DND-41 (cell line): Measurements from ENCODE around the gene NMNAT2.

Experiments used
- ATAC-seq: fragments of 200-7000 bp; cut with Tn5 transposase; 3 replicates; pipeline ENCODE4 v1.9.1; 2021; ENCODE audit warnings: low read depth; ENCODE audit not compliant: insufficient read depth
- DNase-seq: peaks from one replicate; pipeline ENCODE4 v3.0.0-alpha.2; 2020
- H2AFZ ChIP-seq: 2 replicates; pipeline ENCODE4 v1.6.0; 2012; ENCODE audit warnings: low read depth, low read length
- H3K27ac ChIP-seq: 2 replicates; pipeline ENCODE4 v1.5.1; 2012; ENCODE audit warnings: low read length, inconsistent platforms
- H3K27me3 ChIP-seq: fragments of 200-600 bp; sonication (generic); 2 replicates; pipeline ENCODE4 v1.6.0; 2012; ENCODE audit warnings: low read length, mild to moderate bottlenecking, inconsistent platforms; ENCODE audit not compliant: insufficient read depth, poor library complexity
- H3K36me3 ChIP-seq: 2 replicates; pipeline ENCODE4 v1.5.1; 2012; ENCODE audit warnings: low read length, inconsistent platforms; ENCODE audit not compliant: insufficient read depth
- H3K4me1 ChIP-seq: 2 replicates; pipeline ENCODE4 v1.5.1; 2012; ENCODE audit warnings: mild to moderate bottlenecking, low read length; ENCODE audit not compliant: insufficient read depth
- H3K4me2 ChIP-seq: 2 replicates; pipeline ENCODE4 v1.6.0; 2012; ENCODE audit warnings: mild to moderate bottlenecking, moderate library complexity, low read length, inconsistent platforms; ENCODE audit not compliant: insufficient read depth
- H3K4me3 ChIP-seq, 2 experiments: fragments of 200-600 bp in 1 of 2; shearing (Covaris generic) in 1 of 2; 2 replicates each; pipeline ENCODE4 v1.5.1; 2012 to 2016; ENCODE audit warnings: inconsistent platforms in 2 of 2, low read length in 2 of 2, mild to moderate bottlenecking in 2 of 2, low read depth in 1 of 2, moderate library complexity in 1 of 2
- H3K79me2 ChIP-seq: 2 replicates; pipeline ENCODE4 v1.6.0; 2012; ENCODE audit warnings: low read length, inconsistent platforms; ENCODE audit not compliant: insufficient read depth
- H3K9ac ChIP-seq: 2 replicates; pipeline ENCODE4 v1.6.0; 2012; ENCODE audit warnings: low read depth, mild to moderate bottlenecking, inconsistent platforms, low read length, moderate library complexity
- H3K9me3 ChIP-seq: 2 replicates; pipeline ENCODE4 v1.5.1; 2012; ENCODE audit warnings: low read length, moderate library complexity, mild to moderate bottlenecking, inconsistent platforms; ENCODE audit not compliant: insufficient read depth, severe bottlenecking
- H4K20me1 ChIP-seq: 2 replicates; pipeline ENCODE4 v1.6.0; 2012; ENCODE audit warnings: low read length; ENCODE audit not compliant: insufficient read depth
- CTCF ChIP-seq: IDR thresholded peaks from 2 replicates; pipeline ENCODE4 v1.5.1; 2012; ENCODE audit warnings: borderline replicate concordance, low read length, moderate library complexity, mild to moderate bottlenecking; ENCODE audit not compliant: poor library complexity, severe bottlenecking; ENCODE audit errors: extremely low read depth
- EZH2 ChIP-seq: IDR thresholded peaks from 3 replicates; pipeline ENCODE4 v1.6.1; 2012; ENCODE audit warnings: borderline replicate concordance, low read depth, mild to moderate bottlenecking, moderate library complexity, low read length, inconsistent platforms; ENCODE audit not compliant: severe bottlenecking

Gene NMNAT2

GRCh38 chr1:183234660-183235476 lies 183.3 kb downstream of the NMNAT2 start:
- no peak overlapping the region for H3K27ac ChIP-seq
- TF ChIP-seq CTCF (peak; percentile 58), EZH2 (no peak)
- H4K20me1 ChIP-seq, result no peaks in the 10 kb centered on the region
- H3K36me3 ChIP-seq, result no peaks in the 10 kb centered on the region
- peaks cover 4% of the 10 kb centered on the region for H3K27me3 ChIP-seq
- ATAC-seq (no peak), DNase-seq (peak; percentile 10)
- no peaks in the 10 kb centered on the region for H3K9me3 ChIP-seq
- H3K4me1 ChIP-seq, result no peaks in the 10 kb centered on the region
- H3K9ac ChIP-seq, result no peak overlapping the region
- H2AFZ ChIP-seq, result no peak overlapping the region
- H3K79me2 ChIP-seq, result no peaks in the 10 kb centered on the region
- no peak overlapping the region for H3K4me3 ChIP-seq
- no peak overlapping the region for H3K4me2 ChIP-seq

- Histone ChIP-seq H4K20me1 (no peaks in the 10 kb centered on the region), H3K4me3 (no peak overlapping the region), H3K9ac (no peak overlapping the region), H2AFZ (no peak overlapping the region), H3K4me2 (no peak overlapping the region), H3K4me1 (no peaks in the 10 kb centered on the region), H3K27me3 (peaks cover 4% of the 10 kb centered on the region), H3K9me3 (no peaks in the 10 kb centered on the region), H3K79me2 (no peaks in the 10 kb centered on the region), H3K27ac (no peak overlapping the region), H3K36me3 (no peaks in the 10 kb centered on the region)
- TF ChIP-seq EZH2 (no peak), CTCF (no peak)
- no peak for ATAC-seq
- no peak for DNase-seq
Observed at GRCh38 chr1:183233113-183233512, 185.1 kb downstream of the NMNAT2 start.

GRCh38 chr1:183231545-183231944 lies 186.6 kb downstream of the NMNAT2 start:
- Histone ChIP-seq H3K79me2 (no peaks in the 10 kb centered on the region), H4K20me1 (no peaks in the 10 kb centered on the region), H3K27me3 (peaks cover 4% of the 10 kb centered on the region), H3K27ac (no peak overlapping the region), H3K4me2 (no peak overlapping the region), H3K9me3 (no peaks in the 10 kb centered on the region), H3K9ac (no peak overlapping the region), H3K4me3 (no peak overlapping the region), H3K4me1 (no peaks in the 10 kb centered on the region), H3K36me3 (no peaks in the 10 kb centered on the region), H2AFZ (no peak overlapping the region)
- TF ChIP-seq EZH2, result no peak
- no peak for TF ChIP-seq CTCF
- no peak for DNase-seq
- ATAC-seq, result no peak
